Measurements from ENCODE around the gene ZNF57. TPM values are rescaled to one million over a fixed set of nuclear protein-coding genes. Genes with fewer than 3 reads are reported as not detected.

Gene ZNF57
- total RNA-seq, 2 experiments from 2014 or later: 0.47 to 0.82 TPM

DNA sequence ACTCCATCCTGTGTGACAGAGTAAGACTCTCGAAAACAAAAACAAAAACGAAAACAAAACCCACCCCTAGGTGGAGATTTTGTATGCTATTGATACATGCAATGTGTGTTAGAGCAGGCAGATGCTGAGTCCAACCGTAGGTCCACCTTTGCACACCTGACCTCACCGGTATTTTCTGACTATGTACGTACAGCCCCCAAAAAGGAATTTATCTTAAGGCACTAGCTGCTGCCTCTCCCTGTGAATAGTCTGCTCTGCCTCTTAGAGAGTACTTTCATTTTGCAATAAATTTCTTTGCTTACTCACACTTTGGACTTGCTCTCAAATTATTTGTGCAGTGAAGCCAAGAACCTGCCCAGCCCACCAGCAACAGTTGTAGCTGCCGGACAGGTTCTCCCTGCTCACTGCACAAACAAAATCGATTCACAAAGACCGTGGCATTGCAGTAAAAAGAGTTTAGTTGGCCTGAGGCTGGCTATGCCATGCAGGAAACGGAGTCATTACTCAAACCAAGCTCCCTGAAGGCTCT lies 52.3 kb downstream of the ZNF57 start:
- H3K27ac ChIP-seq (ENCODE audit: low read depth in 1 of 2, low read length in 2 of 2): no peak overlapping the region
- Mint-ChIP-seq H3K4me1 (ENCODE audit: low read depth) (peaks cover 25% of the 10 kb centered on the region), H3K27ac (no peak overlapping the region), H3K9me3 (no peaks in the 10 kb centered on the region), H3K36me3 (ENCODE audit: low read depth) (peaks cover 8% of the 10 kb centered on the region), H3K27me3 (no peaks in the 10 kb centered on the region), H3K4me3 (no peak overlapping the region)
- intact Hi-C loops (cut with DNase I, micrococcal nuclease): loop anchor here in 1 of 2 experiments (5.0 to 10.0 kb wide), 3 partner anchors 234 to 482 kb away; partner anchors contain the start of gene NCLN
- no peaks in the 10 kb centered on the region for H3K27me3 ChIP-seq (ENCODE audit: control insufficient read depth in 1 of 2, insufficient read depth in 2 of 2, low read length in 2 of 2)
- ChIA-PET POLR2A (interaction anchor here (0.6 kb wide), 1 partner anchor 1718 kb away, joined by 3 read pairs; no protein-coding TSS in a partner anchor), CTCF (no interaction called here)
- H3K9me3 ChIP-seq (ENCODE audit: control insufficient read depth in 1 of 2, insufficient read depth in 1 of 2, low read length in 2 of 2): no peaks in the 10 kb centered on the region
- no peak overlapping the region for H3K4me3 ChIP-seq (ENCODE audit: low read length)
- TF ChIP-seq, protein P1, sequence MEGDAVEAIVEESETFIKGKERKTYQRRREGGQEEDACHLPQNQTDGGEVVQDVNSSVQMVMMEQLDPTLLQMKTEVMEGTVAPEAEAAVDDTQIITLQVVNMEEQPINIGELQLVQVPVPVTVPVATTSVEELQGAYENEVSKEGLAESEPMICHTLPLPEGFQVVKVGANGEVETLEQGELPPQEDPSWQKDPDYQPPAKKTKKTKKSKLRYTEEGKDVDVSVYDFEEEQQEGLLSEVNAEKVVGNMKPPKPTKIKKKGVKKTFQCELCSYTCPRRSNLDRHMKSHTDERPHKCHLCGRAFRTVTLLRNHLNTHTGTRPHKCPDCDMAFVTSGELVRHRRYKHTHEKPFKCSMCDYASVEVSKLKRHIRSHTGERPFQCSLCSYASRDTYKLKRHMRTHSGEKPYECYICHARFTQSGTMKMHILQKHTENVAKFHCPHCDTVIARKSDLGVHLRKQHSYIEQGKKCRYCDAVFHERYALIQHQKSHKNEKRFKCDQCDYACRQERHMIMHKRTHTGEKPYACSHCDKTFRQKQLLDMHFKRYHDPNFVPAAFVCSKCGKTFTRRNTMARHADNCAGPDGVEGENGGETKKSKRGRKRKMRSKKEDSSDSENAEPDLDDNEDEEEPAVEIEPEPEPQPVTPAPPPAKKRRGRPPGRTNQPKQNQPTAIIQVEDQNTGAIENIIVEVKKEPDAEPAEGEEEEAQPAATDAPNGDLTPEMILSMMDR (IDR thresholded peaks at IDR 0.05): no peak
- DNase-seq: no peak
- no peaks in the 10 kb centered on the region for H3K36me3 ChIP-seq (ENCODE audit: insufficient read depth, low read length)
- H3K4me1 ChIP-seq (ENCODE audit: insufficient read depth, low read length): peaks cover 12% of the 10 kb centered on the region
- ATAC-seq (ENCODE audit: poor library complexity): no peak

DNA sequence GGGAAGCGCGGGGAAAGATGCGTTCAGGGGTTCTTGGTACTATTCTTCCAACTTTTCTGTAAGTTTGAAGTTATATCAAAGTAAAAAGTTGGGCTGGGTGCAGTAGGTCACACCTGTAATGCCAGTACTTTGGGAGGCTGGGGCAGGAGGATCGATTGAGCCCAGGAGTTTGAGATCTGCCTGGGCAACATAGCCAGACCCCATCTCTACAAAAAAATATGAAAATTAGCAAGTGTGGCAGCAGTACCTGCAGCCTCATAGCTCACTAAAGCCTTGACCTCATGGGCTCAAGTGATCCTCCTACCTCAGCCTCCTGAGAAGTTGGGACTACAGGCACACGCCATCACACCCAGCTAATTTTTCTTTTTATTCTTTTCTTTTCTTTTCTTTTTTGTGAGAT lies 56.4 kb downstream of the ZNF57 start:
- Mint-ChIP-seq H3K27ac (no peak overlapping the region), H3K36me3 (ENCODE audit: low read depth) (no peaks in the 10 kb centered on the region), H3K9me3 (no peaks in the 10 kb centered on the region), H3K4me1 (ENCODE audit: low read depth) (peaks cover 4% of the 10 kb centered on the region), H3K27me3 (peaks cover 2% of the 10 kb centered on the region), H3K4me3 (no peak overlapping the region)
- intact Hi-C loops (cut with DNase I, micrococcal nuclease): loop anchor here in 1 of 2 experiments (10.0 kb wide), 2 partner anchors 318 to 478 kb away; no protein-coding TSS in a partner anchor
- no peak overlapping the region for H3K4me3 ChIP-seq (ENCODE audit: low read length)
- H3K27me3 ChIP-seq (ENCODE audit: control insufficient read depth in 1 of 2, insufficient read depth in 2 of 2, low read length in 2 of 2): no peaks in the 10 kb centered on the region
- peaks cover under 1% of the 10 kb centered on the region for H3K4me1 ChIP-seq (ENCODE audit: insufficient read depth, low read length)
- TF ChIP-seq, protein P1 (IDR thresholded peaks at IDR 0.05): no peak
- DNase-seq: no peak
- POLR2A ChIA-PET: no interaction called here
- ATAC-seq (ENCODE audit: poor library complexity): no peak
- no peak overlapping the region for H3K27ac ChIP-seq (ENCODE audit: low read depth in 1 of 2, low read length in 2 of 2)
- no peaks in the 10 kb centered on the region for H3K9me3 ChIP-seq (ENCODE audit: control insufficient read depth in 1 of 2, insufficient read depth in 1 of 2, low read length in 2 of 2)
- no peaks in the 10 kb centered on the region for H3K36me3 ChIP-seq (ENCODE audit: insufficient read depth, low read length)
- CTCF ChIA-PET: interaction anchor here (1.3 kb wide), 1 partner anchor 151 kb away, joined by 5 read pairs; no protein-coding TSS in a partner anchor

DNA sequence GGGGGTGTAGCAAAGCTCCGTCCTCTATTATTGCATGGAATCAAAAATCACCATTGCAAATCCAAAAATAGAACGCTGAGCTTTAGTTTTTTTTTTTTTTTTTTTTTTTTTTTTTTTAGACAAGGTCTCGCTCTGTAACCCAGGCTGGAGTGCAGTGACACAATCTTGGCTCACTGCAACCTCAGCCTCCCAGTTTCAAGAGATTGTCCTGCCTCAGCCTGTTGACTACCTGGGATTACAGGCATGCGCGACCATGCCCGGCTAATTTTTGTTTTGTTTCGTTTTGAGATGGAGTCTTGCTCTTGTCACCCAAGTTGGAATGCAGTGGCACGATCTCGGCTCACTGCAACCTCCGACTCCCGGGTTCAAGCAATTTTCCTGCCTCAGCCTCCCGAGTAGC lies 59.4 kb downstream of the ZNF57 start:
- no peaks in the 10 kb centered on the region for H3K36me3 ChIP-seq (ENCODE audit: insufficient read depth, low read length)
- DNase-seq (no peak), ATAC-seq (ENCODE audit: poor library complexity) (no peak)
- H3K9me3 ChIP-seq (ENCODE audit: control insufficient read depth in 1 of 2, insufficient read depth in 1 of 2, low read length in 2 of 2): peaks cover 0 to 4% of the 10 kb centered on the region in 2 experiments
- no peak overlapping the region for H3K4me3 Mint-ChIP-seq
- TF ChIP-seq, protein P1 (IDR thresholded peaks at IDR 0.05): no peak
- H3K4me1 Mint-ChIP-seq (ENCODE audit: low read depth): peaks cover 7% of the 10 kb centered on the region
- no peaks in the 10 kb centered on the region for H3K36me3 Mint-ChIP-seq (ENCODE audit: low read depth)
- intact Hi-C loops (cut with DNase I, micrococcal nuclease): loop anchor here in 1 of 2 experiments (5.0 kb wide), 1 partner anchor 102 kb away; the partner anchor contains the start of gene TLE5
- H3K4me3 ChIP-seq (ENCODE audit: low read length): no peak overlapping the region
- H3K27me3 ChIP-seq (ENCODE audit: control insufficient read depth in 1 of 2, insufficient read depth in 2 of 2, low read length in 2 of 2): no peaks in the 10 kb centered on the region
- CTCF ChIA-PET: interaction anchor here (1.2 kb wide), 1 partner anchor 149 kb away, joined by 3 read pairs; no protein-coding TSS in a partner anchor
- H3K27ac Mint-ChIP-seq: no peak overlapping the region
- POLR2A ChIA-PET: no interaction called here
- peaks cover 2% of the 10 kb centered on the region for H3K4me1 ChIP-seq (ENCODE audit: insufficient read depth, low read length)
- H3K9me3 Mint-ChIP-seq: no peaks in the 10 kb centered on the region
- H3K27me3 Mint-ChIP-seq: peaks cover 4% of the 10 kb centered on the region
- no peak overlapping the region for H3K27ac ChIP-seq (ENCODE audit: low read depth in 1 of 2, low read length in 2 of 2)

Data from CD4-positive, alpha-beta T cell (primary cell).